GM18502 (cell line): ENCODE results near the gene TPRN.

ENCODE experiments used
- ATAC-seq: cut with Tn5 transposase; IDR thresholded peaks from one replicate; pipeline ENCODE4 v1.9.1; 2021; ENCODE audit warnings: mild to moderate bottlenecking; ENCODE audit not compliant: unreplicated experiment, poor library complexity

Gene TPRN

GRCh38 chr9:137214620-137215019, 14.1 kb upstream of the TPRN start:
- no peak for ATAC-seq

GRCh38 chr9:137213160-137214060, 12.9 kb upstream of the TPRN start:
- no peak for ATAC-seq

- ATAC-seq: no peak
These were observed 12.0 kb upstream of the TPRN start for GRCh38 chr9:137212520-137212919.

GRCh38 chr9:137211532-137211931, 11.0 kb upstream of the TPRN start:
- ATAC-seq: no peak

GRCh38 chr9:137206602-137207001, 6.1 kb upstream of the TPRN start:
- ATAC-seq: no peak

GRCh38 chr9:137205126-137206069, 4.9 kb upstream of the TPRN start, which contains the start of the genes NDOR1 and TMEM203:
Gene NDOR1, plus strand, starts transcription at chr9:137205700. Its CDS starts 78 bp downstream, at chr9:137205778.
Gene TMEM203, minus strand, starts transcription at chr9:137205648. Its CDS starts 234 bp downstream, at chr9:137205414.
- ATAC-seq: peak; percentile 59

- no peak for ATAC-seq
These were observed 4.2 kb upstream of the TPRN start for GRCh38 chr9:137204731-137205125.

GRCh38 chr9:137202966-137203365, 2.4 kb upstream of the TPRN start:
- no peak for ATAC-seq

GRCh38 chr9:137201205-137201868, 796 bp upstream of the TPRN start:
- ATAC-seq: no peak

- ATAC-seq: no peak
These were observed 975 bp downstream of the TPRN start for GRCh38 chr9:137199411-137200121.

GRCh38 chr9:137198902-137199283, 1.6 kb downstream of the TPRN start:
- no peak for ATAC-seq

GRCh38 chr9:137198051-137198901, 2.3 kb downstream of the TPRN start:
- no peak for ATAC-seq

- no peak for ATAC-seq
These were observed 4.9 kb downstream of the TPRN start for GRCh38 chr9:137195525-137196220.

GRCh38 chr9:137194909-137195308, 5.6 kb downstream of the TPRN start:
- no peak for ATAC-seq

GRCh38 chr9:137194388-137194787, 6.2 kb downstream of the TPRN start:
- ATAC-seq: no peak

GRCh38 chr9:137193771-137194170, 6.8 kb downstream of the TPRN start:
- ATAC-seq: no peak

GRCh38 chr9:137192859-137193258, 7.7 kb downstream of the TPRN start:
- no peak for ATAC-seq

GRCh38 chr9:137192448-137192780, 8.1 kb downstream of the TPRN start:
- no peak for ATAC-seq
